Hepatocyte (in vitro differentiated cells): ENCODE results near the gene MSL2. TPM values are rescaled to one million over a fixed set of nuclear protein-coding genes. Genes with fewer than 3 reads are reported as not detected.
"Not testable (repeated sequence)": the region's sequence is repeated elsewhere in the genome, so short reads cannot be mapped to it uniquely, and the experiment has no call there.

Experiments used
- DNase-seq: peaks from one replicate; pipeline ENCODE4 v3.0.0-alpha.2; 2016; ENCODE audit warnings: low spot score
- H2AFZ ChIP-seq: fragments of 200-600 bp; sonication (generic); 2 replicates; pipeline ENCODE4 v1.6.0; 2016; ENCODE audit warnings: antibody characterized with exemption, mild to moderate bottlenecking
- H3K27ac ChIP-seq: fragments of 200-600 bp; sonication (generic); 2 replicates; pipeline ENCODE4 v1.5.1; 2016; ENCODE audit warnings: mild to moderate bottlenecking
- H3K27me3 ChIP-seq: fragments of 200-600 bp; sonication (generic); 2 replicates; pipeline ENCODE4 v1.6.1; 2016
- H3K36me3 ChIP-seq: fragments of 200-600 bp; sonication (generic); replicated peaks from 2 replicates; pipeline ENCODE4 v1.5.1; 2016; ENCODE audit warnings: low read depth; ENCODE audit not compliant: insufficient read depth
- H3K4me1 ChIP-seq: fragments of 200-600 bp; sonication (generic); 2 replicates; pipeline ENCODE4 v1.5.1; 2016; ENCODE audit warnings: mild to moderate bottlenecking, moderate library complexity; ENCODE audit not compliant: insufficient read depth
- H3K4me2 ChIP-seq: fragments of 200-600 bp; sonication (generic); 2 replicates; pipeline ENCODE4 v1.6.0; 2016
- H3K4me3 ChIP-seq: fragments of 200-600 bp; sonication (generic); 2 replicates; pipeline ENCODE4 v1.5.1; 2016; ENCODE audit warnings: mild to moderate bottlenecking
- H3K79me2 ChIP-seq: fragments of 200-600 bp; sonication (generic); 2 replicates; pipeline ENCODE4 v1.6.0; 2017; ENCODE audit warnings: mild to moderate bottlenecking
- H3K9me2 ChIP-seq: fragments of 200-600 bp; sonication (generic); replicated peaks from 2 replicates; pipeline ENCODE4 v1.6.0; 2017; ENCODE audit warnings: mild to moderate bottlenecking; ENCODE audit not compliant: insufficient read depth
- H3K9me3 ChIP-seq: fragments of 200-600 bp; sonication (generic); 2 replicates; pipeline ENCODE4 v1.5.1; 2016; ENCODE audit warnings: low read depth, mild to moderate bottlenecking
- H4K20me1 ChIP-seq: fragments of 200-600 bp; sonication (generic); 2 replicates; pipeline ENCODE4 v1.6.0; 2016; ENCODE audit warnings: mild to moderate bottlenecking; ENCODE audit not compliant: insufficient read depth, poor library complexity, severe bottlenecking
- CTCF ChIP-seq: fragments of 200-600 bp; sonication (generic); IDR thresholded peaks from 2 replicates; pipeline ENCODE4 v1.5.1; 2016; ENCODE audit warnings: antibody characterized with exemption, mild to moderate bottlenecking; ENCODE audit not compliant: poor library complexity
- EZH2 ChIP-seq: fragments of 200-600 bp; sonication (generic); IDR thresholded peaks from 2 replicates; pipeline ENCODE4 v1.6.1; 2016; ENCODE audit warnings: antibody characterized with exemption, mild to moderate bottlenecking, borderline replicate concordance
- EZH2phosphoT487 ChIP-seq: fragments of 200-600 bp; sonication (generic); IDR thresholded peaks from one replicate; pipeline ENCODE4 v1.6.1; 2018; ENCODE audit warnings: antibody characterized with exemption, mild to moderate bottlenecking, low read depth, moderate library complexity; ENCODE audit not compliant: unreplicated experiment, severe bottlenecking
- WGBS: methylation state at CpG from one replicate; pipeline ENCODE4 v1.1.6; 2016; ENCODE audit warnings: low lambda C conversion rate; ENCODE audit errors: missing lambda C conversion rate; 5-methylcytosine and 5-hydroxymethylcytosine counted together
- polyA plus RNA-seq: library from polyadenylated mRNA; unstranded; fragments of >200 nt; fragmentation: Nextera tagmentation; extraction: Ambion mirVana; gene quantifications from 2 replicates; pipeline ENCODE4 v1.2.1, GENCODE V29; 2016
- total RNA-seq: library from RNA; depleted of rRNA; stranded (reverse); fragments of >200 nt; gene quantifications from 2 replicates; pipeline ENCODE4 v1.2.3, GENCODE V29; 2014

The MSL2 gene
- total and polyA plus RNA-seq, 2 experiments from 2014 or later = 4.5 to 20.2 TPM

- peaks cover 68% of the 10 kb centered on the region for H3K79me2 ChIP-seq
- no peaks in the 10 kb centered on the region for H3K9me3 ChIP-seq
- peak; percentile 32 for DNase-seq
- H3K36me3 ChIP-seq = no peaks in the 10 kb centered on the region
- H3K9me2 ChIP-seq = no peaks in the 10 kb centered on the region
- peaks cover 59% of the 10 kb centered on the region for H4K20me1 ChIP-seq
- peak overlapping the region; percentile 99 for H3K27ac ChIP-seq
- under 1% methylated on average over 47 of the region's 47 CpGs for WGBS
- no peak for TF ChIP-seq EZH2
- TF ChIP-seq EZH2phosphoT487 = no peak
- TF ChIP-seq CTCF = no peak
- H3K27me3 ChIP-seq = no peaks in the 10 kb centered on the region
- peak overlapping the region; percentile 53 for H3K4me3 ChIP-seq
- H2AFZ ChIP-seq = no peak overlapping the region
- peak overlapping the region; percentile 84 for H3K4me2 ChIP-seq
- H3K4me1 ChIP-seq = peaks cover 29% of the 10 kb centered on the region
Observed at GRCh38 chr3:136194409-136195257, 1.5 kb downstream of the MSL2 start.

GRCh38 chr3:136193278-136194054, 2.7 kb downstream of the MSL2 start:
- Histone ChIP-seq H3K9me2 (no peaks in the 10 kb centered on the region), H2AFZ (no peak overlapping the region), H4K20me1 (peaks cover 71% of the 10 kb centered on the region), H3K4me3 (peak overlapping the region; percentile 53), H3K36me3 (no peaks in the 10 kb centered on the region), H3K4me2 (peak overlapping the region; percentile 84), H3K27ac (peak overlapping the region; percentile 99), H3K79me2 (peaks cover 76% of the 10 kb centered on the region), H3K27me3 (no peaks in the 10 kb centered on the region), H3K9me3 (no peaks in the 10 kb centered on the region), H3K4me1 (peaks cover 29% of the 10 kb centered on the region)
- WGBS = under 1% methylated on average over 6 of the region's 6 CpGs
- no peak for DNase-seq
- TF ChIP-seq CTCF (no peak), EZH2 (no peak), EZH2phosphoT487 (no peak)

GRCh38 chr3:136192831-136193230, 3.3 kb downstream of the MSL2 start:
- H3K4me3 ChIP-seq = peak overlapping the region; percentile 53
- H3K4me2 ChIP-seq = peak overlapping the region; percentile 84
- no peaks in the 10 kb centered on the region for H3K9me3 ChIP-seq
- no peak overlapping the region for H2AFZ ChIP-seq
- 9% methylated on average over 2 of the region's 2 CpGs for WGBS
- H3K27ac ChIP-seq = peak overlapping the region; percentile 99
- TF ChIP-seq CTCF = no peak
- TF ChIP-seq EZH2 = no peak
- no peak for TF ChIP-seq EZH2phosphoT487
- H3K27me3 ChIP-seq = no peaks in the 10 kb centered on the region
- H3K36me3 ChIP-seq = no peaks in the 10 kb centered on the region
- H4K20me1 ChIP-seq = peaks cover 77% of the 10 kb centered on the region
- peaks cover 30% of the 10 kb centered on the region for H3K4me1 ChIP-seq
- no peaks in the 10 kb centered on the region for H3K9me2 ChIP-seq
- peaks cover 77% of the 10 kb centered on the region for H3K79me2 ChIP-seq
- no peak for DNase-seq

- H4K20me1 ChIP-seq = peaks cover 84% of the 10 kb centered on the region
- not testable (repeated sequence) for H2AFZ ChIP-seq, H3K9me3 ChIP-seq, H3K27me3 ChIP-seq, H3K9me2 ChIP-seq, H3K36me3 ChIP-seq, DNase-seq
- 73% methylated on average over 6 of the region's 6 CpGs for WGBS
- peak overlapping the region; percentile 84 for H3K4me2 ChIP-seq
- H3K27ac ChIP-seq = peak overlapping the region; percentile 99
- peaks cover 30% of the 10 kb centered on the region for H3K4me1 ChIP-seq
- H3K79me2 ChIP-seq = peaks cover 84% of the 10 kb centered on the region
- peak overlapping the region; percentile 53 for H3K4me3 ChIP-seq
Observed at GRCh38 chr3:136192195-136192594, 3.9 kb downstream of the MSL2 start.
